ENCODE measurements around the gene FABP2.

- TF ChIP-seq, protein P1, sequence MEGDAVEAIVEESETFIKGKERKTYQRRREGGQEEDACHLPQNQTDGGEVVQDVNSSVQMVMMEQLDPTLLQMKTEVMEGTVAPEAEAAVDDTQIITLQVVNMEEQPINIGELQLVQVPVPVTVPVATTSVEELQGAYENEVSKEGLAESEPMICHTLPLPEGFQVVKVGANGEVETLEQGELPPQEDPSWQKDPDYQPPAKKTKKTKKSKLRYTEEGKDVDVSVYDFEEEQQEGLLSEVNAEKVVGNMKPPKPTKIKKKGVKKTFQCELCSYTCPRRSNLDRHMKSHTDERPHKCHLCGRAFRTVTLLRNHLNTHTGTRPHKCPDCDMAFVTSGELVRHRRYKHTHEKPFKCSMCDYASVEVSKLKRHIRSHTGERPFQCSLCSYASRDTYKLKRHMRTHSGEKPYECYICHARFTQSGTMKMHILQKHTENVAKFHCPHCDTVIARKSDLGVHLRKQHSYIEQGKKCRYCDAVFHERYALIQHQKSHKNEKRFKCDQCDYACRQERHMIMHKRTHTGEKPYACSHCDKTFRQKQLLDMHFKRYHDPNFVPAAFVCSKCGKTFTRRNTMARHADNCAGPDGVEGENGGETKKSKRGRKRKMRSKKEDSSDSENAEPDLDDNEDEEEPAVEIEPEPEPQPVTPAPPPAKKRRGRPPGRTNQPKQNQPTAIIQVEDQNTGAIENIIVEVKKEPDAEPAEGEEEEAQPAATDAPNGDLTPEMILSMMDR (IDR thresholded peaks at IDR 0.05; ENCODE audit: poor library complexity, severe bottlenecking): no peak
- no peak for TF ChIP-seq RAD21 (conservative IDR thresholded peaks at IDR 0.05)
- no peak for TF ChIP-seq POLR2AphosphoS5 (IDR thresholded peaks at IDR 0.05)
- no peak for TF ChIP-seq TAF1 (IDR thresholded peaks at IDR 0.05; ENCODE audit: low read depth)
- TF ChIP-seq, protein P2, sequence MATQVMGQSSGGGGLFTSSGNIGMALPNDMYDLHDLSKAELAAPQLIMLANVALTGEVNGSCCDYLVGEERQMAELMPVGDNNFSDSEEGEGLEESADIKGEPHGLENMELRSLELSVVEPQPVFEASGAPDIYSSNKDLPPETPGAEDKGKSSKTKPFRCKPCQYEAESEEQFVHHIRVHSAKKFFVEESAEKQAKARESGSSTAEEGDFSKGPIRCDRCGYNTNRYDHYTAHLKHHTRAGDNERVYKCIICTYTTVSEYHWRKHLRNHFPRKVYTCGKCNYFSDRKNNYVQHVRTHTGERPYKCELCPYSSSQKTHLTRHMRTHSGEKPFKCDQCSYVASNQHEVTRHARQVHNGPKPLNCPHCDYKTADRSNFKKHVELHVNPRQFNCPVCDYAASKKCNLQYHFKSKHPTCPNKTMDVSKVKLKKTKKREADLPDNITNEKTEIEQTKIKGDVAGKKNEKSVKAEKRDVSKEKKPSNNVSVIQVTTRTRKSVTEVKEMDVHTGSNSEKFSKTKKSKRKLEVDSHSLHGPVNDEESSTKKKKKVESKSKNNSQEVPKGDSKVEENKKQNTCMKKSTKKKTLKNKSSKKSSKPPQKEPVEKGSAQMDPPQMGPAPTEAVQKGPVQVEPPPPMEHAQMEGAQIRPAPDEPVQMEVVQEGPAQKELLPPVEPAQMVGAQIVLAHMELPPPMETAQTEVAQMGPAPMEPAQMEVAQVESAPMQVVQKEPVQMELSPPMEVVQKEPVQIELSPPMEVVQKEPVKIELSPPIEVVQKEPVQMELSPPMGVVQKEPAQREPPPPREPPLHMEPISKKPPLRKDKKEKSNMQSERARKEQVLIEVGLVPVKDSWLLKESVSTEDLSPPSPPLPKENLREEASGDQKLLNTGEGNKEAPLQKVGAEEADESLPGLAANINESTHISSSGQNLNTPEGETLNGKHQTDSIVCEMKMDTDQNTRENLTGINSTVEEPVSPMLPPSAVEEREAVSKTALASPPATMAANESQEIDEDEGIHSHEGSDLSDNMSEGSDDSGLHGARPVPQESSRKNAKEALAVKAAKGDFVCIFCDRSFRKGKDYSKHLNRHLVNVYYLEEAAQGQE (IDR thresholded peaks at IDR 0.05; ENCODE audit: borderline replicate concordance): no peak
- no peak for TF ChIP-seq SMC3 (conservative IDR thresholded peaks at IDR 0.05; ENCODE audit: poor library complexity)
Observed at GRCh38 chr4:119289313-119289712, 32.6 kb downstream of the FABP2 start.
